HPDE6-E6E7 (cell line): ENCODE data around the gene C1GALT1C1L.
"Not testable (repeated sequence)": the region's sequence is repeated elsewhere in the genome, so short reads cannot be mapped to it uniquely, and the experiment has no call there.

Experiments
- DNase-seq: peaks from one replicate; pipeline ENCODE4 v3.0.0; 2011; ENCODE audit warnings: missing footprints; ENCODE audit errors: extremely low spot score

Gene C1GALT1C1L

GRCh38 chr2:43653506-43653905, 22.7 kb downstream of the C1GALT1C1L start:
- DNase-seq, result no peak

- no peak for DNase-seq
Measured at GRCh38 chr2:43648994-43649701, 27.1 kb downstream of the C1GALT1C1L start.

- DNase-seq, result no peak
Measured at GRCh38 chr2:43643680-43644079, 32.5 kb downstream of the C1GALT1C1L start.

GRCh38 chr2:43642363-43642762, 33.9 kb downstream of the C1GALT1C1L start:
- DNase-seq, result no peak

GRCh38 chr2:43637030-43637803, 39.0 kb downstream of the C1GALT1C1L start, which contains the start of gene PLEKHH2:
TSS of gene PLEKHH2 (plus strand) at chr2:43637260. CDS start at chr2:43644674, 7,414 bp downstream.
- peak; percentile 96 for DNase-seq

GRCh38 chr2:43636621-43637020, 39.6 kb downstream of the C1GALT1C1L start:
- no peak for DNase-seq

GRCh38 chr2:43636153-43636552, 40.1 kb downstream of the C1GALT1C1L start:
- not testable (repeated sequence) for DNase-seq

GRCh38 chr2:43634604-43635306, 41.5 kb downstream of the C1GALT1C1L start:
- DNase-seq, result no peak

- no peak for DNase-seq
Measured at GRCh38 chr2:43631618-43632317, 44.5 kb downstream of the C1GALT1C1L start.
